Neural crest cell (in vitro differentiated cells): Measurements from ENCODE around the gene MYO7A. TPM values are rescaled to one million over a fixed set of nuclear protein-coding genes. Genes with fewer than 3 reads are reported as not detected.

ENCODE experiments used
- DNase-seq: peaks from one replicate; pipeline ENCODE4 v3.0.0; 2021; ENCODE audit warnings: low read depth, mixed read lengths, low spot score
- H3K27ac Mint-ChIP-seq: one replicate; pipeline ENCODE4 v1.8.0; 2021; ENCODE audit warnings: mild to moderate bottlenecking, mixed read lengths; ENCODE audit not compliant: unreplicated experiment
- H3K27me3 Mint-ChIP-seq: 2 replicates; pipeline ENCODE4 v1.8.0; 2021; ENCODE audit warnings: low read depth, mild to moderate bottlenecking, mixed read lengths
- H3K36me3 Mint-ChIP-seq: 2 replicates; pipeline ENCODE4 v1.8.0; 2021; ENCODE audit warnings: low read depth, mild to moderate bottlenecking, mixed read lengths
- H3K4me1 Mint-ChIP-seq: 2 replicates; pipeline ENCODE4 v1.8.0; 2021; ENCODE audit warnings: mixed read lengths
- H3K4me3 Mint-ChIP-seq: one replicate; pipeline ENCODE4 v1.8.0; 2021; ENCODE audit warnings: mild to moderate bottlenecking, mixed read lengths
- H3K9me3 Mint-ChIP-seq: 2 replicates; pipeline ENCODE4 v1.8.0; 2021; ENCODE audit warnings: mixed read lengths
- total RNA-seq: library from RNA; stranded (reverse); gene quantifications from 2 replicates; pipeline ENCODE4 v1.2.1, GENCODE V29; 2021
- TF ChIP-seq, protein P1 (sequence below): fragments of 200-600 bp; sonication (generic); conservative IDR thresholded peaks from 2 replicates; pipeline ENCODE4 v1.5.0; 2021; ENCODE audit warnings: antibody characterized with exemption, mild to moderate bottlenecking

MYO7A gene
- total RNA-seq, 1 donor from 2014 or later, result 2.5 TPM

DNA sequence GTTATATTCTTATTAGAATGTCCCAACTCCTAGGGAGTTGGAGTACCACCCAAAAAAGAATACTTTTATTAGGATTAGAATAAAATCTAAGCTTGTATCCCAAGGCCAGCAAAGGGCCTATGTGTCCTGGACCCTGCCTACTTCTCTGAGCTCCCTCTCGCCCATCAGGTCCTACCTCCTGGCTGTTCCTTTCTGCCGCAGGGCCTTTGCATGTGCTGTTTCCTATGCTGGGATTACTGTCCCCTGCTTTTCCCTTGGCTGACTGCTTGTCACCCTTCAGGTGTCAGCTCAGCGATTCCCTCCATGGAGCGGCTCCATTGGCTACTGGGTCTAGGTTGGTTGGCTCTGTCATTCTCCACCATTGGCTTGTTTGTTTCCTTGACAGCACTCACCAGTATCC lies 13.4 kb downstream of the MYO7A start:
- Mint-ChIP-seq H3K4me3 (no peak overlapping the region), H3K9me3 (no peaks in the 10 kb centered on the region), H3K4me1 (peaks cover 6% of the 10 kb centered on the region), H3K36me3 (no peaks in the 10 kb centered on the region), H3K27ac (no peak overlapping the region), H3K27me3 (peaks cover 3% of the 10 kb centered on the region)
- TF ChIP-seq, protein P1, sequence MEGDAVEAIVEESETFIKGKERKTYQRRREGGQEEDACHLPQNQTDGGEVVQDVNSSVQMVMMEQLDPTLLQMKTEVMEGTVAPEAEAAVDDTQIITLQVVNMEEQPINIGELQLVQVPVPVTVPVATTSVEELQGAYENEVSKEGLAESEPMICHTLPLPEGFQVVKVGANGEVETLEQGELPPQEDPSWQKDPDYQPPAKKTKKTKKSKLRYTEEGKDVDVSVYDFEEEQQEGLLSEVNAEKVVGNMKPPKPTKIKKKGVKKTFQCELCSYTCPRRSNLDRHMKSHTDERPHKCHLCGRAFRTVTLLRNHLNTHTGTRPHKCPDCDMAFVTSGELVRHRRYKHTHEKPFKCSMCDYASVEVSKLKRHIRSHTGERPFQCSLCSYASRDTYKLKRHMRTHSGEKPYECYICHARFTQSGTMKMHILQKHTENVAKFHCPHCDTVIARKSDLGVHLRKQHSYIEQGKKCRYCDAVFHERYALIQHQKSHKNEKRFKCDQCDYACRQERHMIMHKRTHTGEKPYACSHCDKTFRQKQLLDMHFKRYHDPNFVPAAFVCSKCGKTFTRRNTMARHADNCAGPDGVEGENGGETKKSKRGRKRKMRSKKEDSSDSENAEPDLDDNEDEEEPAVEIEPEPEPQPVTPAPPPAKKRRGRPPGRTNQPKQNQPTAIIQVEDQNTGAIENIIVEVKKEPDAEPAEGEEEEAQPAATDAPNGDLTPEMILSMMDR, result no peak
- no peak for DNase-seq

DNA sequence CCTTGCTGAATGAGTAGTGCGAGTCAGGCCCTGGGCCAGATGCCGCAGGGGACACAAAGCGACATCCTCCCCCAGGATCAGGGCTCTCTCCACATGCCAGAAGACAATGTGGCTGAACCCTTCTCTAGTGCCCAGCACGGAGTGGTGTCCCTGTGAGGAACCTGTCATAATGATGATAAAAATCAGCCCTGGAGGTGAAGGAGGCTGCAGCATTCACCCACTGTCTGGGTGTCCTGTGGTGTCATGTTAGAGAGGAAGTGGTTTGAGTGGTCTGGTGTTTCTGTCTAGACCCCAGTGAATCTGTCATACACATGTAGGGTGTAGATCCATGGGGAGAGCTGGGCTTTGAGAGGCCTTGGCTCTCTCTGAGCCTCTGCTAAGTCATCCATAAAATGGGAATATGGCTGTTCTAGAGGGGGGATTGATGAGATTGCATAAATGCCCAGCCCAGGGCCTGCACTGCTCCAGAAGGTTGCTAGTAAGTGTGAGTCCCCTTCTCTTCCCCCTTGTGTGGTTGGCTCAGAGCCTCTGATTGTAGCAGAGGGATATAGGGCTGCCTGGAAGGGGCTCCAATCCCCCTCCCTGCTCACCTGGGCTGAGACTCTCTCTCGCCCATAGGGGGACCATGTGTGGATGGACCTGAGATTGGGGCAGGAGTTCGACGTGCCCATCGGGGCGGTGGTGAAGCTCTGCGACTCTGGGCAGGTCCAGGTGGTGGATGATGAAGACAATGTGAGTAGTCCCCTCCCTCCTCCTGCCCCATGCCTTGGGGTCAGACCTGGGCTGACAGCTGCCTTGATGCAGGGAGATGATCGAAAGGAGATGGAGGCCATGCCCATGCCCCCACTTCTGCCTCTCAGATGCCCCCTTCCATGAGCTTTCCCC lies 14.3 kb downstream of the MYO7A start:
- no peak for DNase-seq
- TF ChIP-seq, protein P1, result no peak
- Mint-ChIP-seq H3K4me3 (no peak overlapping the region), H3K9me3 (no peaks in the 10 kb centered on the region), H3K27me3 (peaks cover 6% of the 10 kb centered on the region), H3K4me1 (peaks cover 10% of the 10 kb centered on the region), H3K27ac (no peak overlapping the region), H3K36me3 (no peaks in the 10 kb centered on the region)

DNA sequence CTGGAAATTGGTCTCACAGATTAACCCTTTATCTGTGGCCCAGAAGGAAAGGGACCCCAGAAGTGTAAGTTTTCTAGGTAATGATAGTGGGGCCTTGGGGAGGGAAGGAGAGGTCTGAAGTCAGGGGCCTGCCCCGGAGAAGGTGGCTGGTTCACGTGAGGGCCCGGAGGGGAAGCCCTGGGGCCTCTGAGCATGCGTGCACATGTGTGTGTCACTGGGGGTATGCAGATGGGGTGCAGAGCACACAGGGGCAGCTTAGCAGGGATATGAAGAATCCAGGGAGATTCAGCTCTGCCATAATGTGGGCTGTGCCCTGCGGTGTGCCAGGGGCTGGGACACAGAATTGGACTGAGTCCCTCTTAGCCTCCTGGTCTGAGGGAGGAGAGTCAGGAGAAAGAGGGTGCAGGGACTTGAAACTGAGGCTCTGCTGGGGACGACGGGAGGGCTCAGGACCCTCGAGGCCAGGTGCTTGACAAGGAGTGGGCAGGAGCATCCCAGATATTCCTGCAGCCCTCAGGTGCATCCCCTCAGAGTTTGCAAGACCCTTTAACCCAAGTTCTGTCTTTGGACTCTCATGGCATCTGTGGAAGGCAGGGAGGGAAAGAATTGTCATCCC lies 15.5 kb downstream of the MYO7A start:
- DNase-seq, result no peak
- Mint-ChIP-seq H3K9me3 (no peaks in the 10 kb centered on the region), H3K36me3 (no peaks in the 10 kb centered on the region), H3K4me3 (no peak overlapping the region), H3K27me3 (peaks cover 12% of the 10 kb centered on the region), H3K27ac (no peak overlapping the region), H3K4me1 (peaks cover 21% of the 10 kb centered on the region)
- TF ChIP-seq, protein P1, result no peak

DNA sequence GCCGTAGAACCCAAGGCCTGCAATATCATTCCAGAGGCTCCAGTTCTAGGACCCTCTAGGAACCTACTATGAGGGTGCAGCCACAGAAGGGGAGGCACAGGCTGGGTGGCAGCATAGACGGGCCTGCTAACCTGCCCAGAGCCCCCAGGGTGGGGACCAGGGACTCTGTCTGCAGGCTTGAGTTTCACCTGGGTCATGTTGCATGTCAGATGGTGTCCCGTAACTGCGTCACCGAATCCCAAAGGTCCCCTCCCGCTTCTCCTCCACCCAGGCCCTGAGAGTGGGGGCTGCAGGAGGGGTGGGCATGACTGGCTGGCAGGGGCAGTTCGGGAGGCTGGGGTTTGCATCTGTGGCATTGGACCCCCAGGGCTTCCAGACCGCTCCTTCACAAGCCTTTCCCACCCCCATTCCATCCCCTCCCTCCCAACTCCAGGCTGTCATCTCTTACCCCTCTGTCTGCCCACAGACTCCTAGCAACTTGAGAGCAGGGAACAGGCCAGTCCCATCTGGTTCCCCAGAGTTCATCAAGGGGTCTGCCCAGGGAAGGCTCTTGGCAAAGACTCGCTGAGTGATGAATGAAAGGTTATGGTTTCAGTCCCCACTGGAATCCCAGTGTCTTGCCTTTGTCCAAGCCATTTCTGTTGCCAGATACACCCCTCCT lies 16.3 kb downstream of the MYO7A start:
- peaks cover 24% of the 10 kb centered on the region for H3K4me1 Mint-ChIP-seq
- no peak overlapping the region for H3K27ac Mint-ChIP-seq
- H3K27me3 Mint-ChIP-seq, result peaks cover 12% of the 10 kb centered on the region
- H3K4me3 Mint-ChIP-seq, result no peak overlapping the region
- TF ChIP-seq, protein P1, result no peak
- DNase-seq, result no peak
- no peaks in the 10 kb centered on the region for H3K9me3 Mint-ChIP-seq
- H3K36me3 Mint-ChIP-seq, result no peaks in the 10 kb centered on the region

DNA sequence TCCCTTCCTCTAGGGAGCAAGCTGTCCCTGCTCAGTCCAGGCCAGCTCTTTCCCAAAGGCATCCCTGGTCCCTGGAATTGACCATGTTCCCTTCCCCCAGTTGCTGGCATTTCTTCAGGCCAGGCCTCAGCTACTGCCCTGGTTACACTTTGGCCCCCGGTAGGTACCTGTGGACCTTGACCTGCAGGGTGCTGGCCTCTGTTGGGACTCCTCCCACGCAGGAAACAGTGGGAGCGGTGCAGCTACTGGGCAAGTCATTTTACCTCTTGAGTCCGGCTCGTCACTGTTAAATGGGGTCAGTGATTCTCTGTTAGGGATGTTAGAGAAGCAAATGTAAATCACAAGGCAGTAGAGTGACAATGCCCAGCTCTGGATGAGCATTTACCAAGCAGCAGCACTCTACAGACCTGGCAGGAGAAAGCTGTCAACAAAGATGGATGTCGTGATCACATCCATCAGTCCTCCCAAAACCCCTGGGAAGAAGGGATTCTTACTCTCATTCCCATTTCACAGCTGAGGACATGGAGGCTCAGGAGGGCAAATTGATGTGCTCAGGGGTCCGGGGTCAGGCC lies 16.9 kb downstream of the MYO7A start:
- no peaks in the 10 kb centered on the region for H3K9me3 Mint-ChIP-seq
- H3K27ac Mint-ChIP-seq, result no peak overlapping the region
- H3K4me3 Mint-ChIP-seq, result no peak overlapping the region
- peaks cover 21% of the 10 kb centered on the region for H3K4me1 Mint-ChIP-seq
- no peaks in the 10 kb centered on the region for H3K36me3 Mint-ChIP-seq
- no peak for DNase-seq
- peaks cover 12% of the 10 kb centered on the region for H3K27me3 Mint-ChIP-seq
- TF ChIP-seq, protein P1, result no peak
